HL-60 (cell line): Measurements from ENCODE around the gene ARFGAP3.

Experiments
- CTCF ChIP-seq: IDR thresholded peaks from one replicate; pipeline ENCODE4 v1.5.1; 2011; ENCODE audit warnings: low read length, control low read depth, inconsistent platforms; ENCODE audit not compliant: insufficient read depth
- POLR2AphosphoS5 ChIP-seq: IDR thresholded peaks from 2 replicates; pipeline ENCODE4 v1.6.1; 2012; ENCODE audit warnings: low read depth
- REST ChIP-seq: IDR thresholded peaks from 2 replicates; pipeline ENCODE4 v1.6.1; 2012; ENCODE audit warnings: low read depth; ENCODE audit not compliant: insufficient replicate concordance
- SPI1 ChIP-seq: IDR thresholded peaks from 2 replicates; pipeline ENCODE4 v1.6.1; 2012; ENCODE audit warnings: low read depth, mild to moderate bottlenecking, borderline replicate concordance

DNA sequence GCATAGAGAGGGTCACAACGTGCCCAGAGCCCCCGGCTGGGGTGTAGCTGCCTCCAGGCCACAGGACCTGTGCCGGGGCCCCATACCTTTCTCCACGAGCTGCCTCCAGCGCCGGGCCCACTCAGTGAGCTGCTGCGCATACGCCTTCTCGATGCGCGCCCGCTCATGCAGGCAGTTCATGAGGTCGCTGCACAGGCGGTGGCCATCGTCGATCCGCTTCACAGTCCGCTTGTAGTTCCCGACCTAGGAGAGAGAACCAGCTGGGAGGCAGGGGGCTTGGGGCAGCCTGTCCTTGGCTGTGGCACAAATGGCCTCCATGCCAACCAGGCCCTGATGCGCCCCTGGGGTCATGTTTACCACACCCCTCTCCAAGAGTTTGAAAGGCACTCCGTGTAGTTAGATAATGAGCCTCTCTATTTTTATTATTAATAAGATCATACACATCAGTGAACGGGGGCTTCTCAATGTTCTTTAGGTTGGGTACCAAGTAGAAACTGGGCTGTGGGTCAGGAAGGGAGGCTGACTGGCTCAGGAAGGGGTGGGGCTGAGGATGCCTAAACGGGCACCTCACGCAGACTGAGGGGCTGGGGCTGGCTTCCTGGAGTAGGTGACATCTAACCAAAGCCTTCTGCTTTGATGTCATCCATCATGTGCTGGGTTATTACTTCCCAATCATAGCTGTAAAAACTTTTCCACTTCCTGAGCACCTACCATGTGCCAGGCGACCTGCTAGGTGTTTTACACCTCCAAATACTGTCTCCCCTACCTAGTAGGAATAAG is 36.5 kb upstream of the ARFGAP3 start:
- TF ChIP-seq CTCF, result no peak
- no peak for TF ChIP-seq POLR2AphosphoS5
- TF ChIP-seq REST, result no peak
- no peak for TF ChIP-seq SPI1
